GM23248 (cell line): ENCODE measurements around the gene TBX1. TPM values are rescaled to one million over a fixed set of nuclear protein-coding genes. Genes with fewer than 3 reads are reported as not detected.
A peak's percentile ranks its signal among the peaks of the same experiment; 100 is the strongest.

ENCODE experiments used
- DNase-seq: peaks from one replicate; pipeline ENCODE4 v3.0.0-alpha.2; 2015
- H2AFZ ChIP-seq: fragments of 200-600 bp; sonication (generic); 2 replicates; pipeline ENCODE4 v1.6.1; 2016; ENCODE audit warnings: antibody characterized with exemption
- H3F3A ChIP-seq: fragments of 200-600 bp; sonication (generic); 2 replicates; pipeline ENCODE4 v1.6.1; 2016; ENCODE audit warnings: mild to moderate bottlenecking, antibody characterized with exemption, mixed run types; ENCODE audit not compliant: insufficient read depth
- H3K27ac ChIP-seq: fragments of 200-600 bp; sonication (generic); 2 replicates; pipeline ENCODE4 v1.5.1; 2016; ENCODE audit warnings: mild to moderate bottlenecking
- H3K27me3 ChIP-seq: fragments of 200-600 bp; sonication (generic); replicated peaks from 2 replicates; pipeline ENCODE4 v1.6.1; 2016; ENCODE audit warnings: mild to moderate bottlenecking; ENCODE audit not compliant: insufficient read depth
- H3K36me3 ChIP-seq: fragments of 200-600 bp; sonication (generic); 2 replicates; pipeline ENCODE4 v1.6.1; 2016; ENCODE audit warnings: low read depth, mild to moderate bottlenecking
- H3K4me1 ChIP-seq: fragments of 200-600 bp; sonication (generic); 2 replicates; pipeline ENCODE4 v1.6.1; 2016; ENCODE audit warnings: mild to moderate bottlenecking; ENCODE audit not compliant: insufficient read depth
- H3K4me2 ChIP-seq: fragments of 200-600 bp; sonication (generic); one replicate; pipeline ENCODE4 v1.6.1; 2016; ENCODE audit warnings: mild to moderate bottlenecking; ENCODE audit not compliant: unreplicated experiment
- H3K4me3 ChIP-seq: fragments of 200-600 bp; sonication (generic); 2 replicates; pipeline ENCODE4 v1.5.1; 2016; ENCODE audit warnings: mild to moderate bottlenecking
- H3K79me2 ChIP-seq: fragments of 200-600 bp; sonication (generic); 2 replicates; pipeline ENCODE4 v1.6.1; 2016; ENCODE audit warnings: mild to moderate bottlenecking; ENCODE audit not compliant: insufficient read depth
- H3K9ac ChIP-seq: fragments of 200-600 bp; sonication (generic); 2 replicates; pipeline ENCODE4 v1.6.1; 2016; ENCODE audit warnings: mild to moderate bottlenecking
- H3K9me2 ChIP-seq: fragments of 200-600 bp; sonication (generic); 2 replicates; pipeline ENCODE4 v1.6.1; 2016; ENCODE audit warnings: mixed run types, mild to moderate bottlenecking, moderate library complexity; ENCODE audit not compliant: insufficient read depth
- H3K9me3 ChIP-seq: fragments of 200-600 bp; sonication (generic); one replicate; pipeline ENCODE4 v1.6.1; 2017; ENCODE audit warnings: low read depth
- H4K20me1 ChIP-seq: fragments of 200-600 bp; sonication (generic); 2 replicates; pipeline ENCODE4 v1.6.0; 2016; ENCODE audit not compliant: insufficient read depth
- EZH2 ChIP-seq: fragments of 200-600 bp; sonication (generic); IDR thresholded peaks from 2 replicates; pipeline ENCODE4 v1.6.1; 2018; ENCODE audit warnings: antibody characterized with exemption, mild to moderate bottlenecking; ENCODE audit not compliant: insufficient read depth, poor library complexity, severe bottlenecking
- EZH2phosphoT487 ChIP-seq: fragments of 200-600 bp; sonication (generic); IDR thresholded peaks from 2 replicates; pipeline ENCODE4 v1.6.1; 2018; ENCODE audit warnings: antibody characterized with exemption, moderate library complexity, mild to moderate bottlenecking, low read depth; ENCODE audit not compliant: insufficient read depth
- WGBS, 2 experiments: methylation state at CpG; one replicate each; pipeline ENCODE4 v1.1.6; 2015 to 2017; ENCODE audit warnings: low lambda C conversion rate in 2 of 2, low coverage in 1 of 2; ENCODE audit errors: missing lambda C conversion rate in 2 of 2; 5-methylcytosine and 5-hydroxymethylcytosine counted together
- in situ Hi-C: fragments of 300-500 bp; cut with MboI; formaldehyde crosslinking; loops from 2 replicates; pipeline ENCODE4 v1.15.0; 2020
- polyA plus RNA-seq: library from polyadenylated mRNA; unstranded; fragments of >200 nt; fragmentation: Nextera tagmentation; extraction: Ambion mirVana; gene quantifications from 2 replicates; pipeline ENCODE4 v1.2.1, GENCODE V29; 2016
- total RNA-seq: library from RNA; depleted of rRNA; stranded (reverse); fragments of >200 nt; shearing (Covaris generic); gene quantifications from 2 replicates; pipeline ENCODE4 v1.2.3, GENCODE V29; 2014

The TBX1 gene
- total and polyA plus RNA-seq, 2 experiments from 2014 or later, result 2.8 to 4.6 TPM

GRCh38 chr22:19755722-19756287 lies 4.8 kb upstream of the TBX1 start:
- no peak for DNase-seq
- 0 out of 2 replicates have a peak, but pooled peaks have one; percentile 37 for TF ChIP-seq EZH2phosphoT487
- peak; percentile 87 for TF ChIP-seq EZH2
- Histone ChIP-seq H3K4me2 (peak overlapping the region; percentile 57), H4K20me1 (no peaks in the 10 kb centered on the region), H3K4me1 (peaks cover 10% of the 10 kb centered on the region; the same call in 1 of the 2 replicates), H3K36me3 (no peaks in the 10 kb centered on the region), H3K9me2 (no peaks in the 10 kb centered on the region), H3K9ac (no peak overlapping the region), H3K27me3 (peaks cover 25% of the 10 kb centered on the region; the same call in 1 of the 2 replicates), H3K4me3 (no peak overlapping the region), H2AFZ (no peak overlapping the region), H3K9me3 (no peaks in the 10 kb centered on the region), H3K27ac (no peak overlapping the region), H3K79me2 (no peaks in the 10 kb centered on the region), H3F3A (0 out of 2 replicates have a peak, but pooled peaks cover 5% of the 10 kb centered on the region)
- WGBS, 2 experiments, result 37 to 48% methylated on average over 24 to 26 of the region's 26 CpGs
- in situ Hi-C loops, result no loop called here

DNA sequence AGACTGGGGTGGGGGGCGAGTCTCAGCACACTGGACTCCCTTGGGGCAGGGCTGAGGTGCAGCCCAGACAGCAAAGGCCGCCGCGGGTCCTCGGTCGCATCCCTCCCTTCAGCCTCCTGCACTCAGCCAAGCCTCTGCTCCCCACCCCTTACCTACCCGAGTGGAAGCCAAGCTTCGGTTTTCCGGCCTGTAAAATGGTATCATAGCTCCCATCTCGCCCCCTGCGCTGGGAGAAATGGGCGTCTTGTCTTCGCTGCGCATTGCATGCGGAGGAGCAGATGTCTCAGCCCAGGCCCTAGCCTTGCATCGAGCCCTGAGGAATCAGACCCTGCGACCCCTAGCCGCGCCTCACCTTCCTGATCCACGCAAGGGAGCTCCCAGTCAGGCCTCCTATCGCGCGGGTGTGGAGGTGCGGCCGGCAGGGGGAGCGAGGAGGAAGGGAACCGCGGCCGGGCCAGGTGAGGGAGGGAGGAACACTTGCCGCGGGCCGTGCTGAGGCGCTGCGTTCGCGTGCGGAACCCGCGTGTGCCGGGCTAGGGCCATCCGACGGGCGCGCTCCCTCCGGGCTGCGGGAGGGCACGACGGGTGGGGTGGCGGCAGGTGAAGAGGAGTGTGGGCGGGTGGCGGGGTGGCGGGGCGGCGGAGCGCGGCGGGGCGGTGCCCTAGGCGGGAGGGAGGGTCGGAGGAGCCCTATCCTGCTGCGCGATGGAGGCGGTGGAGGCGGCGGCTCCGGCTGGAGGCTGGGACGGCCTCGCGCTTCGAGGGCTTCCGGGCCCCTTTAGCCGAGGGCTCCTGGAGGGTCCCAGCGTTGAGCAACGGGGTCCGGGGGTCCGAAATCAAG lies 4.1 kb upstream of the TBX1 start:
- Histone ChIP-seq H3K36me3 (no peaks in the 10 kb centered on the region), H4K20me1 (no peaks in the 10 kb centered on the region), H3K9me2 (no peaks in the 10 kb centered on the region), H2AFZ (no peak overlapping the region), H3F3A (0 out of 2 replicates have a peak, but pooled peaks cover 5% of the 10 kb centered on the region), H3K9ac (no peak overlapping the region), H3K27ac (no peak overlapping the region), H3K4me1 (peaks cover 10% of the 10 kb centered on the region; the same call in 1 of the 2 replicates), H3K4me3 (no peak overlapping the region), H3K27me3 (peaks cover 25% of the 10 kb centered on the region; the same call in 1 of the 2 replicates), H3K4me2 (no peak overlapping the region), H3K9me3 (no peaks in the 10 kb centered on the region), H3K79me2 (0 out of 2 replicates have a peak, but pooled peaks cover under 1% of the 10 kb centered on the region)
- in situ Hi-C loops, result no loop called here
- DNase-seq, result peak; percentile 61
- WGBS, 2 experiments, result 25% methylated on average over 41 to 74 of the region's 76 CpGs
- no peak for TF ChIP-seq EZH2
- no peak for TF ChIP-seq EZH2phosphoT487

DNA sequence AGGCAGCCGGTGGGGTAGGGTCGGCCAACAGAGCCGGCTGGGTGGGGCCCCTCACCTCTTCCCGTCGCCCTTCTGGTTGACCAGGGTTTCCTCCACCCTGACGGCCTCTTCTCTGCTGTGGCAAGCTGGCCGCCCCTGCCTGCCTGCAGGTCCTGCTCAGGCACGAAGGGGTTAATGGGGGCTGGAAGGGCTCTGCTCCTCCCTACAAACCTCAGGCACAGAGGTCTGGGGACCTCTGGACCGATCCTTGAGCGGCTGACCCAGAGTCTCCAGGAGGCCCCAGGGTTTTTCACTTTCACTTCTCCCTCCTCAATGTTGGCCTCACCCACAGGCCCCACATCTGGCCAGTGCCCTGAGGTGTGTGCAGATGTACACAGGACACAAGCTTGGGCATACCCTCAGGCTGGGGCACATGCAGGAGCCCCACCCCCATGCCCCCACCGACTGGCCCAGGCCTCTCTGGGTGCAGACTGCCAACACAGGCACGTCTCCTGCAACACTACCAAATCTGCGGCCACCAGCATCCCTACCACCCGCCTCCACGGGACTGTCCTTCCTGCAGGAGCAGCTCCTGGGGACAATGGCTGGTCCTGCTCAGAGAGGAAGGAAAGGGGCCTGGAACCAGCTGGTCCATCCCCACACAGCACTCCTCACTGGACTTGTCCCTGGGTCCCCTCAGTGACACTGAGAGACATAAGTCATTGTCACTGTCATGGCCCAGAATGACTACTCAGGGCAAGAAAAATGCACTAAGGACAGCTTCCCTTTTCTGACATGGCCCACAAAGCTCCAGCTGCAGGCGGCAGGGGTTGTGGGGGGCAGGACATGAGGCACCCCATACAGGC lies 3.2 kb upstream of the TBX1 start:
- peaks cover 25% of the 10 kb centered on the region; the same call in 1 of the 2 replicates for H3K27me3 ChIP-seq
- DNase-seq, result no peak
- no peak for TF ChIP-seq EZH2
- H3K4me1 ChIP-seq, result peaks cover 10% of the 10 kb centered on the region; the same call in 1 of the 2 replicates
- no peaks in the 10 kb centered on the region for H3K9me2 ChIP-seq
- in situ Hi-C loops, result no loop called here
- H3K79me2 ChIP-seq, result peaks cover 9% of the 10 kb centered on the region
- H3K4me3 ChIP-seq, result no peak overlapping the region
- H4K20me1 ChIP-seq, result no peaks in the 10 kb centered on the region
- WGBS, 2 experiments, result 60 to 67% methylated on average over 14 to 16 of the region's 16 CpGs
- H3K27ac ChIP-seq, result no peak overlapping the region
- no peak overlapping the region for H3K9ac ChIP-seq
- 0 out of 2 replicates have a peak, but pooled peaks cover 5% of the 10 kb centered on the region for H3F3A ChIP-seq
- no peak overlapping the region for H2AFZ ChIP-seq
- no peaks in the 10 kb centered on the region for H3K36me3 ChIP-seq
- H3K4me2 ChIP-seq, result no peak overlapping the region
- no peaks in the 10 kb centered on the region for H3K9me3 ChIP-seq
